ENCODE data around the gene MCTP1.

- no peak for TF ChIP-seq POLR2AphosphoS5 (IDR thresholded peaks at IDR 0.05)
- no peak for TF ChIP-seq POLR2A (IDR thresholded peaks at IDR 0.05)
- TF ChIP-seq, protein P1, sequence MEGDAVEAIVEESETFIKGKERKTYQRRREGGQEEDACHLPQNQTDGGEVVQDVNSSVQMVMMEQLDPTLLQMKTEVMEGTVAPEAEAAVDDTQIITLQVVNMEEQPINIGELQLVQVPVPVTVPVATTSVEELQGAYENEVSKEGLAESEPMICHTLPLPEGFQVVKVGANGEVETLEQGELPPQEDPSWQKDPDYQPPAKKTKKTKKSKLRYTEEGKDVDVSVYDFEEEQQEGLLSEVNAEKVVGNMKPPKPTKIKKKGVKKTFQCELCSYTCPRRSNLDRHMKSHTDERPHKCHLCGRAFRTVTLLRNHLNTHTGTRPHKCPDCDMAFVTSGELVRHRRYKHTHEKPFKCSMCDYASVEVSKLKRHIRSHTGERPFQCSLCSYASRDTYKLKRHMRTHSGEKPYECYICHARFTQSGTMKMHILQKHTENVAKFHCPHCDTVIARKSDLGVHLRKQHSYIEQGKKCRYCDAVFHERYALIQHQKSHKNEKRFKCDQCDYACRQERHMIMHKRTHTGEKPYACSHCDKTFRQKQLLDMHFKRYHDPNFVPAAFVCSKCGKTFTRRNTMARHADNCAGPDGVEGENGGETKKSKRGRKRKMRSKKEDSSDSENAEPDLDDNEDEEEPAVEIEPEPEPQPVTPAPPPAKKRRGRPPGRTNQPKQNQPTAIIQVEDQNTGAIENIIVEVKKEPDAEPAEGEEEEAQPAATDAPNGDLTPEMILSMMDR (IDR thresholded peaks at IDR 0.05), result no peak
These were observed 343.7 kb downstream of the MCTP1 start for GRCh38 chr5:94941122-94941755.
